Glomerular endothelial cell (primary cell): Measurements from ENCODE around the gene SPDYE3. TPM values are rescaled to one million over a fixed set of nuclear protein-coding genes. Genes with fewer than 3 reads are reported as not detected.

Experiments used
- DNase-seq: peaks from one replicate; pipeline ENCODE4 v3.0.0-alpha.2; 2011; ENCODE audit warnings: low read depth, low spot score; ENCODE audit errors: extremely low read depth
- total RNA-seq: library from RNA; depleted of rRNA; stranded (reverse); fragments of >200 nt; gene quantifications from 2 replicates; pipeline ENCODE4 v1.2.3, GENCODE V29; 2015

The SPDYE3 gene
- total RNA-seq, 1 donor from 2014 or later, result not detected

DNA sequence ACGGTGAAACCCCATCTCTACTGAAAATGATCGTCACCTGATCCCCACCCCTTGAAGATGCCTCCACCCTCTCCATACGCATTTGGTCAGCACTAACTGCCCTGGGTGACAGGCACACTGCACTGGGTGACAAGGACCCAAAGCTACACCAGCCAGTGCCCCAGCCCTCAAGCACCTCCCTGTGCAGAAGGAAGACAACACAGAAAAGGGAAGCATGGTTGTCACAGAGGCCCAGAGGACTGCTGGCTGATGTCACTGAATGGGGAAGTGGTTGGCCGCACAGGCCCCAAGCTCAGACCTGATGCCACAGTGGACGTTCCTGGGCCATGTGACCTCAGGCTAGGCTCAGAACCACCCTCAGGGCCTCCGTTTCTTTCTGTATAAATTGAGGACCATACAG lies 61.6 kb downstream of the SPDYE3 start:
- no peak for DNase-seq

DNA sequence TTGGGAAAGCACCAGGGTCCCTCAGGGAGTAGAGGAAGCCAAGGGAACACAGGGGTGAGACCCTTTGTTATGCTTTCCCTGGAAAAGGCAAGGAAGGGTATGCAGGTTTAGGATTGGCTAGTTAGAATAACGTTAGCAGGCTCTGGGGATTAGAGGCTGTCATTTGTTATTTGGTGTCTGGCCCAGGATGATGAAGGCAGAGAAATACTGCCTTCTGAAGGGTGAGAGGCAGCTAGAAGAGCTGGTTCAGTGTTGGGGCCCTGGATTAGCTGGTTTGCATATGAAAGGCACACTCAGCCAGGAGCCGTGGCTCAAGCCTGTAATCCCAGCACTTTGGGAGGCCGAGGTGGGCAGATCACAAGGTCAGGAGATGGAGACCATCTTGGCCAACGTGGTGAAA lies 62.8 kb downstream of the SPDYE3 start:
- DNase-seq, result no peak

DNA sequence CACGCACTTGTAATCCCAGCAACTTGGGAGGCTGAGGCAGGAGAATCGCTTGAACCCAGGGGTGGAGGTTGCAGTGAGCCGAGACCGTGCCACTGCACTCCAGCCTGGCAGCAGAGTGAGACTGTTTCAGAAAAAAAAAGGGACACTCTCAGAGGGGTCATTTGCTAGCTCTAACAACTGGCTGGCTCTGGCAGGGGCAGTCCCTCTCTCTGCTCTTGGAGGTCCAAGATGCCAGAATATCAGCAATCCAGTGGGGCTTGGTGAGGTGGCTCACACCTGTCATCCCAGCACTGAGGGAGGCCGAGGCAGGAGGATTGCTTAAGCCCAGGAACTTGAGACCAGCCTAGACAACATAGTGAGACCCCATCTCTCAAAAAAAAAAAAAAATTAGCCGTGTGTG lies 63.2 kb downstream of the SPDYE3 start:
- no peak for DNase-seq

DNA sequence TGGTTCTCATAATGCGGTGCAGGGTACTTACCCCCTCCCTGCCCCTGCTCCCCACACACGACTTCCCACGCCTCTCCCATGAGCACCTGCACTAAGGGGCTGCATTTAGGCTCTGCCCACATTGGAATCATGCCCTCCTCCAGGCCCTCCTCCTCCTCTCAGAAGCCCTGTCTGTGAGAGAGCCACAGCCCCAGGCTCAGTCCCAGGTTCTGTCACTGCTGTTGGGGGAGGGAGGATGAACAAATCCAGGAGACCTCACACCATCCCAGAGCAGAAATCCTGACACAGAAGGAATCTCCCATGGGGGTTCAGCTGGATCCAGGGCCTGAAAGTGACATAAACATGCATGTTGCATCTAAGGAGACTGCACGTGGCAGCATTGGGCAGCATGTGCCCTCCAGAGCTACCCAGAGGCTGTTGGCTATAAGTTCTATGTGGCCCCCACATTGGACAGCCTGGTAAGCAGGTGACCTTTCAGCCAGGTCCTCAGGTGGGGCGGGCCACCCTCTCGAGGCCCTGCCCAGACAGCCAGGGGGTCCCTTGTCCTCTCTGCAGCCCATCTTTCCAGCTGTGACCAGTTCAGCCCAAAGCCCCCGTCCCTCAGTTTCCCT lies 64.2 kb downstream of the SPDYE3 start:
- no peak for DNase-seq

Other genes starting within 250 kb of the SPDYE3 start
- 28.6 and 30.8 TPM in 2 replicates for gene ZNF3, start 226.0 kb upstream of the SPDYE3 start, total RNA-seq
- 89.7 and 92.1 TPM in 2 replicates for gene COPS6, start 218.7 kb upstream of the SPDYE3 start, total RNA-seq
- 31.3 and 55.0 TPM in 2 replicates for gene MCM7, start 206.3 kb upstream of the SPDYE3 start, total RNA-seq
- gene AP4M1, start 206.1 kb upstream of the SPDYE3 start, total RNA-seq, result 23.2 and 26.1 TPM in 2 replicates
- 49.8 and 71.4 TPM in 2 replicates for gene TAF6, start 188.3 kb upstream of the SPDYE3 start, total RNA-seq
- 23.6 and 37.9 TPM in 2 replicates for gene CNPY4, start 188.1 kb upstream of the SPDYE3 start, total RNA-seq
- 2.3 and 3.9 TPM in 2 replicates for gene MBLAC1, start 180.7 kb upstream of the SPDYE3 start, total RNA-seq
- 137 and 193 TPM in 2 replicates for gene LAMTOR4, start 158.8 kb upstream of the SPDYE3 start, total RNA-seq
- gene TRAPPC14, start 149.0 kb upstream of the SPDYE3 start, total RNA-seq, result 9.3 and 20.0 TPM in 2 replicates
- 1.6 and 2.3 TPM in 2 replicates for gene GAL3ST4, start 139.1 kb upstream of the SPDYE3 start, total RNA-seq
- gene GPC2, start 130.3 kb upstream of the SPDYE3 start, total RNA-seq, result 3.2 and 6.8 TPM in 2 replicates
- gene STAG3, start 129.8 kb upstream of the SPDYE3 start, total RNA-seq, result 0.15 and 1.1 TPM in 2 replicates
- gene PVRIG, start 87.8 kb upstream of the SPDYE3 start, total RNA-seq, result 0.12 TPM in 1 of 2 replicates, not detected in the other
- gene PILRB, start 50.4 kb downstream of the SPDYE3 start, total RNA-seq, result 12.0 and 36.8 TPM in 2 replicates
- gene PILRA, start 65.8 kb downstream of the SPDYE3 start, total RNA-seq, result 2.5 TPM in 1 of 2 replicates, not detected in the other
- gene ZCWPW1, start 121.0 kb downstream of the SPDYE3 start, total RNA-seq, result 0.78 and 4.5 TPM in 2 replicates
- gene MEPCE, start 122.1 kb downstream of the SPDYE3 start, total RNA-seq, result 32.9 and 41.1 TPM in 2 replicates
- 31.7 and 42.9 TPM in 2 replicates for gene PPP1R35, start 128.8 kb downstream of the SPDYE3 start, total RNA-seq
- 1.0 TPM in 1 of 2 replicates, not detected in the other for gene SPACDR, start 156.6 kb downstream of the SPDYE3 start, total RNA-seq
- 66.1 and 75.2 TPM in 2 replicates for gene TSC22D4, start 171.5 kb downstream of the SPDYE3 start, total RNA-seq
- 2.5 and 3.6 TPM in 2 replicates for gene NYAP1, start 176.2 kb downstream of the SPDYE3 start, total RNA-seq
- gene AGFG2, start 231.5 kb downstream of the SPDYE3 start, total RNA-seq, result 29.2 and 37.3 TPM in 2 replicates